Pons (tissue), 1 donor: ENCODE data around the gene FRMD6.
A peak's percentile ranks its signal among the peaks of the same experiment; 100 is the strongest.

Source experiments
- DNase-seq: peaks from one replicate; pipeline ENCODE4 v3.0.0-alpha.2; 2016; ENCODE audit warnings: low spot score

Gene FRMD6

GRCh38 chr14:51780006-51780692 is 128.4 kb downstream of the FRMD6 start:
- DNase-seq = peak; percentile 71
